A673 (cell line): Measurements from ENCODE around the gene TAAR8. TPM values are rescaled to one million over a fixed set of nuclear protein-coding genes. Genes with fewer than 3 reads are reported as not detected.

Source experiments
- BruUV-seq: library from RNA; stranded (reverse); fragments of 400-500 nt; replicated peaks from 2 replicates; lab custom pipeline; 2021; lab: Mats Ljungman, UMichigan
- CTCF ChIA-PET: fragments of 300-600 bp; sonication (Branson Sonifier 250); formaldehyde crosslinking; loops from one replicate; lab custom pipeline; 2022; ENCODE audit warnings: antibody characterized with exemption; lab: Charles Lee
- POLR2A ChIA-PET: fragments of 300-600 bp; sonication (Branson Sonifier 250); formaldehyde crosslinking; loops from one replicate; lab custom pipeline; 2022; ENCODE audit warnings: antibody characterized with exemption; ENCODE audit not compliant: low non-redundant PET; lab: Charles Lee
- DNase-seq: peaks from one replicate; pipeline ENCODE4 v3.0.0-alpha.2; 2015; ENCODE audit warnings: low spot score
- H3K27ac ChIP-seq: fragments of 200-600 bp; sonication (generic); 2 replicates; pipeline ENCODE4 v1.5.1; 2016; ENCODE audit warnings: mixed run types, low read depth, mild to moderate bottlenecking, mixed read lengths, antibody characterized with exemption, low read length; ENCODE audit not compliant: poor library complexity, severe bottlenecking
- H3K27me3 ChIP-seq: fragments of 200-600 bp; sonication (generic); replicated peaks from 2 replicates; pipeline ENCODE4 v1.6.1; 2017; ENCODE audit warnings: mixed run types, low read depth, mild to moderate bottlenecking, mixed read lengths, antibody characterized with exemption, low read length; ENCODE audit not compliant: insufficient read depth, poor library complexity
- H3K36me3 ChIP-seq: fragments of 200-600 bp; sonication (generic); 2 replicates; pipeline ENCODE4 v1.6.1; 2016; ENCODE audit warnings: mixed run types, mild to moderate bottlenecking, mixed read lengths, antibody characterized with exemption, low read length; ENCODE audit not compliant: insufficient read depth, poor library complexity, severe bottlenecking
- H3K4me1 ChIP-seq: fragments of 200-600 bp; sonication (generic); 2 replicates; pipeline ENCODE4 v1.6.1; 2017; ENCODE audit warnings: mixed run types, mild to moderate bottlenecking, mixed read lengths, antibody characterized with exemption, low read length; ENCODE audit not compliant: insufficient read depth, poor library complexity, severe bottlenecking
- H3K4me3 ChIP-seq: fragments of 200-600 bp; sonication (generic); 2 replicates; pipeline ENCODE4 v1.5.1; 2016; ENCODE audit warnings: low read depth, mixed run types, mild to moderate bottlenecking, mixed read lengths, low read length; ENCODE audit not compliant: poor library complexity, severe bottlenecking
- H3K9me3 ChIP-seq: fragments of 200-600 bp; sonication (generic); 2 replicates; pipeline ENCODE4 v1.6.1; 2016; ENCODE audit warnings: mixed run types, low read depth, mild to moderate bottlenecking, mixed read lengths, antibody characterized with exemption, low read length; ENCODE audit not compliant: poor library complexity, severe bottlenecking
- EZH2 ChIP-seq: fragments of 200-600 bp; sonication (generic); IDR thresholded peaks from 2 replicates; pipeline ENCODE4 v1.6.1; 2017; ENCODE audit warnings: borderline replicate concordance, low read depth, mild to moderate bottlenecking, mixed read lengths, antibody characterized with exemption, low read length; ENCODE audit not compliant: poor library complexity, severe bottlenecking
- intact Hi-C: fragments of 100-400 bp; cut with micrococcal nuclease; formaldehyde crosslinking; loops from one replicate; pipeline ENCODE4 v1.10.0; 2022; ENCODE audit not compliant: unreplicated experiment
- total RNA-seq: library from RNA; stranded (reverse); gene quantifications from 2 replicates; pipeline ENCODE4 v1.2.3, GENCODE V29; 2021
- TF ChIP-seq, protein P1 (sequence below): fragments of 300-800, 200-600 bp; sonication (generic); conservative IDR thresholded peaks from 2 replicates; pipeline ENCODE4 v1.5.1; 2017; ENCODE audit warnings: low read depth, mild to moderate bottlenecking, antibody characterized with exemption, low read length, moderate library complexity, mixed read lengths

The TAAR8 gene
- total RNA-seq, 1 experiment from 2014 or later, result not detected

GRCh38 chr6:132587424-132587823 lies 35.0 kb downstream of the TAAR8 start:
- no peak overlapping the region for H3K4me3 ChIP-seq
- no peaks in the 10 kb centered on the region for H3K9me3 ChIP-seq
- H3K36me3 ChIP-seq, result no peaks in the 10 kb centered on the region
- intact Hi-C loops, result no loop called here
- no peak for TF ChIP-seq EZH2
- TF ChIP-seq, protein P1, sequence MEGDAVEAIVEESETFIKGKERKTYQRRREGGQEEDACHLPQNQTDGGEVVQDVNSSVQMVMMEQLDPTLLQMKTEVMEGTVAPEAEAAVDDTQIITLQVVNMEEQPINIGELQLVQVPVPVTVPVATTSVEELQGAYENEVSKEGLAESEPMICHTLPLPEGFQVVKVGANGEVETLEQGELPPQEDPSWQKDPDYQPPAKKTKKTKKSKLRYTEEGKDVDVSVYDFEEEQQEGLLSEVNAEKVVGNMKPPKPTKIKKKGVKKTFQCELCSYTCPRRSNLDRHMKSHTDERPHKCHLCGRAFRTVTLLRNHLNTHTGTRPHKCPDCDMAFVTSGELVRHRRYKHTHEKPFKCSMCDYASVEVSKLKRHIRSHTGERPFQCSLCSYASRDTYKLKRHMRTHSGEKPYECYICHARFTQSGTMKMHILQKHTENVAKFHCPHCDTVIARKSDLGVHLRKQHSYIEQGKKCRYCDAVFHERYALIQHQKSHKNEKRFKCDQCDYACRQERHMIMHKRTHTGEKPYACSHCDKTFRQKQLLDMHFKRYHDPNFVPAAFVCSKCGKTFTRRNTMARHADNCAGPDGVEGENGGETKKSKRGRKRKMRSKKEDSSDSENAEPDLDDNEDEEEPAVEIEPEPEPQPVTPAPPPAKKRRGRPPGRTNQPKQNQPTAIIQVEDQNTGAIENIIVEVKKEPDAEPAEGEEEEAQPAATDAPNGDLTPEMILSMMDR, result no peak
- no TSS peak for BruUV-seq
- no peak for DNase-seq
- ChIA-PET CTCF (no interaction called here), POLR2A (no interaction called here)
- no peak overlapping the region for H3K27ac ChIP-seq
- H3K27me3 ChIP-seq, result peaks cover 69% of the 10 kb centered on the region
- H3K4me1 ChIP-seq, result no peaks in the 10 kb centered on the region

GRCh38 chr6:132589454-132589853 lies 37.0 kb downstream of the TAAR8 start, which contains the start of gene TAAR5:
TAAR5 (minus strand) TSS chr6:132589741; CDS start chr6:132589686, 55 bp downstream.
- no peak for TF ChIP-seq EZH2
- TF ChIP-seq, protein P1, result no peak
- ChIA-PET CTCF (no interaction called here), POLR2A (no interaction called here)
- Histone ChIP-seq H3K36me3 (no peaks in the 10 kb centered on the region), H3K27me3 (peaks cover 49% of the 10 kb centered on the region), H3K4me3 (no peak within 1 kb of the TSS), H3K4me1 (no peaks in the 10 kb centered on the region), H3K9me3 (no peaks in the 10 kb centered on the region), H3K27ac (no peak within 1 kb of the TSS)
- intact Hi-C loops, result no loop called here
- BruUV-seq, result no TSS peak
- no peak for DNase-seq

DNA sequence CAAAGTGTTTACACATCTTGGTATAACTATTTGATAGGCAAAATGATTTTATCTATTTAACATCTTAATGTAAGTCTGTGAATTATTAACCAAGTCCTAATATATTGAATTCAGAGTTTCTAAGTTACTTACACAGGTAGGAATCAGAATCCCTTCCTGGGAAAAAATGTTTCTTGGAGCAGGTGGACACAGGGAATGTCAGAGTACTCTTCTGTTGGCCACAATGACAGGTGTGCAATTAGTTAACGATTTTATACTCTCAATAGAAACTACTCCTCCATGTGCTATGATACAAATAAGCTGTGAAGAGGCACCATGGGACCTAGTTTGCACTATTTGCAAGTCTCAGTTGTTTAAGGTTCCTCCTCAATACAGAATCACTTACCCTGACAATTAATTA lies 37.9 kb downstream of the TAAR8 start:
- ChIA-PET POLR2A (no interaction called here), CTCF (no interaction called here)
- no peak overlapping the region for H3K27ac ChIP-seq
- peaks cover 41% of the 10 kb centered on the region for H3K27me3 ChIP-seq
- DNase-seq, result no peak
- TF ChIP-seq, protein P1, result no peak
- TF ChIP-seq EZH2, result no peak
- intact Hi-C loops, result no loop called here
- no peaks in the 10 kb centered on the region for H3K9me3 ChIP-seq
- no peak overlapping the region for H3K4me3 ChIP-seq
- H3K4me1 ChIP-seq, result no peaks in the 10 kb centered on the region
- H3K36me3 ChIP-seq, result no peaks in the 10 kb centered on the region
- no TSS peak for BruUV-seq
